Mesothelial cell of epicardium (in vitro differentiated cells): ENCODE data around the gene NEU1. TPM values are rescaled to one million over a fixed set of nuclear protein-coding genes. Genes with fewer than 3 reads are reported as not detected.
A peak's percentile ranks its signal among the peaks of the same experiment; 100 is the strongest.

Experiments
- DNase-seq, 2 experiments: peaks; one replicate each; pipeline ENCODE4 v3.0.0; 2021; ENCODE audit warnings: low spot score in 2 of 2; ENCODE audit not compliant: unreplicated experiment in 2 of 2
- H3K27ac Mint-ChIP-seq: 2 replicates; pipeline ENCODE4 v1.8.0; 2021; ENCODE audit warnings: mixed read lengths
- H3K27me3 Mint-ChIP-seq: 2 replicates; pipeline ENCODE4 v1.8.0; 2021; ENCODE audit warnings: low read depth, mixed read lengths
- H3K36me3 Mint-ChIP-seq: 2 replicates; pipeline ENCODE4 v1.8.0; 2021; ENCODE audit warnings: mixed read lengths
- H3K4me1 Mint-ChIP-seq: 2 replicates; pipeline ENCODE4 v1.8.0; 2021; ENCODE audit warnings: mixed read lengths
- H3K4me3 Mint-ChIP-seq: 2 replicates; pipeline ENCODE4 v1.8.0; 2021; ENCODE audit warnings: mild to moderate bottlenecking, moderate library complexity, mixed read lengths
- H3K9me3 Mint-ChIP-seq: 2 replicates; pipeline ENCODE4 v1.8.0; 2021; ENCODE audit warnings: mixed read lengths
- CTCF ChIP-seq: fragments of 200-600 bp; sonication (generic); IDR thresholded peaks from one replicate; pipeline ENCODE4 v1.5.0; 2021; ENCODE audit warnings: antibody characterized with exemption; ENCODE audit not compliant: unreplicated experiment
- total RNA-seq: library from RNA; stranded (reverse); gene quantifications from 3 replicates; pipeline ENCODE4 v1.2.1, GENCODE V29; 2021

The NEU1 gene
- total RNA-seq, 1 donor from 2014 or later = 24.7 TPM

GRCh38 chr6:31906122-31906521 lies 43.5 kb upstream of the NEU1 start:
- H3K27ac Mint-ChIP-seq = no peak overlapping the region
- DNase-seq = no peak
- no peaks in the 10 kb centered on the region for H3K27me3 Mint-ChIP-seq
- H3K4me1 Mint-ChIP-seq = peaks cover 19% of the 10 kb centered on the region
- H3K4me3 Mint-ChIP-seq = no peak overlapping the region
- H3K36me3 Mint-ChIP-seq = no peaks in the 10 kb centered on the region
- H3K9me3 Mint-ChIP-seq = no peaks in the 10 kb centered on the region
- no peak for TF ChIP-seq CTCF

GRCh38 chr6:31905041-31905440 lies 42.4 kb upstream of the NEU1 start:
- Mint-ChIP-seq H3K27ac (no peak overlapping the region), H3K9me3 (no peaks in the 10 kb centered on the region), H3K36me3 (no peaks in the 10 kb centered on the region), H3K4me3 (no peak overlapping the region), H3K4me1 (peaks cover 24% of the 10 kb centered on the region), H3K27me3 (no peaks in the 10 kb centered on the region)
- DNase-seq = no peak
- TF ChIP-seq CTCF = no peak

GRCh38 chr6:31903957-31904356 lies 41.3 kb upstream of the NEU1 start:
- no peak for DNase-seq
- H3K36me3 Mint-ChIP-seq = no peaks in the 10 kb centered on the region
- H3K9me3 Mint-ChIP-seq = no peaks in the 10 kb centered on the region
- H3K4me1 Mint-ChIP-seq = peaks cover 34% of the 10 kb centered on the region
- peak overlapping the region; percentile 32 for H3K27ac Mint-ChIP-seq
- H3K27me3 Mint-ChIP-seq = no peaks in the 10 kb centered on the region
- no peak for TF ChIP-seq CTCF
- no peak overlapping the region for H3K4me3 Mint-ChIP-seq

GRCh38 chr6:31901953-31902643 lies 39.5 kb upstream of the NEU1 start, which contains the start of gene ZBTB12:
Gene ZBTB12, minus strand, starts transcription at chr6:31902086. Its CDS starts 781 bp downstream, at chr6:31901305.
- Mint-ChIP-seq H3K27ac (peak within 1 kb of the TSS; percentile 92), H3K36me3 (no peaks in the 10 kb centered on the region), H3K4me1 (peaks cover 42% of the 10 kb centered on the region), H3K27me3 (no peaks in the 10 kb centered on the region), H3K9me3 (no peaks in the 10 kb centered on the region), H3K4me3 (peak within 1 kb of the TSS; percentile 68)
- TF ChIP-seq CTCF = no peak
- peak; percentile 94 to 96 for DNase-seq

- peak in 1 of 2 experiments; percentile 53 for DNase-seq
- Mint-ChIP-seq H3K27me3 (no peaks in the 10 kb centered on the region), H3K36me3 (no peaks in the 10 kb centered on the region), H3K27ac (peak overlapping the region; percentile 85), H3K4me1 (peaks cover 42% of the 10 kb centered on the region), H3K9me3 (no peaks in the 10 kb centered on the region), H3K4me3 (peak overlapping the region; percentile 68)
- no peak for TF ChIP-seq CTCF
These were observed 38.9 kb upstream of the NEU1 start for GRCh38 chr6:31901415-31901952.
